Type B pancreatic cell (in vitro differentiated cells): ENCODE measurements around the gene RGL2. TPM values are rescaled to one million over a fixed set of nuclear protein-coding genes. Genes with fewer than 3 reads are reported as not detected.
A peak's percentile ranks its signal among the peaks of the same experiment; 100 is the strongest.

Source experiments
- DNase-seq: peaks from one replicate; pipeline ENCODE4 v3.0.0; 2021; ENCODE audit warnings: mixed read lengths; ENCODE audit not compliant: unreplicated experiment; ENCODE audit errors: extremely low spot score
- H3K27ac Mint-ChIP-seq: 2 replicates; pipeline ENCODE4 v1.8.0; 2021; ENCODE audit warnings: mild to moderate bottlenecking, mixed read lengths
- H3K27me3 Mint-ChIP-seq: 2 replicates; pipeline ENCODE4 v1.8.0; 2021; ENCODE audit warnings: mixed read lengths
- H3K36me3 Mint-ChIP-seq: 2 replicates; pipeline ENCODE4 v1.8.0; 2021; ENCODE audit warnings: mixed read lengths
- H3K4me1 Mint-ChIP-seq: one replicate; pipeline ENCODE4 v1.8.0; 2021; ENCODE audit warnings: mixed read lengths; ENCODE audit not compliant: unreplicated experiment
- H3K4me3 Mint-ChIP-seq: 2 replicates; pipeline ENCODE4 v1.8.0; 2021; ENCODE audit warnings: mild to moderate bottlenecking, mixed read lengths
- H3K9me3 Mint-ChIP-seq: 2 replicates; pipeline ENCODE4 v1.8.0; 2021; ENCODE audit warnings: mixed read lengths
- total RNA-seq: library from RNA; stranded (reverse); gene quantifications from 2 replicates; pipeline ENCODE4 v1.2.1, GENCODE V29; 2021; ENCODE audit warnings: low replicate concordance
- TF ChIP-seq, protein P1 (sequence below): fragments of 200-600 bp; sonication (generic); conservative IDR thresholded peaks from 2 replicates; pipeline ENCODE4 v1.5.0; 2021; ENCODE audit warnings: antibody characterized with exemption, mild to moderate bottlenecking

The RGL2 gene
- total RNA-seq, 1 donor from 2014 or later, result 128 TPM

DNA sequence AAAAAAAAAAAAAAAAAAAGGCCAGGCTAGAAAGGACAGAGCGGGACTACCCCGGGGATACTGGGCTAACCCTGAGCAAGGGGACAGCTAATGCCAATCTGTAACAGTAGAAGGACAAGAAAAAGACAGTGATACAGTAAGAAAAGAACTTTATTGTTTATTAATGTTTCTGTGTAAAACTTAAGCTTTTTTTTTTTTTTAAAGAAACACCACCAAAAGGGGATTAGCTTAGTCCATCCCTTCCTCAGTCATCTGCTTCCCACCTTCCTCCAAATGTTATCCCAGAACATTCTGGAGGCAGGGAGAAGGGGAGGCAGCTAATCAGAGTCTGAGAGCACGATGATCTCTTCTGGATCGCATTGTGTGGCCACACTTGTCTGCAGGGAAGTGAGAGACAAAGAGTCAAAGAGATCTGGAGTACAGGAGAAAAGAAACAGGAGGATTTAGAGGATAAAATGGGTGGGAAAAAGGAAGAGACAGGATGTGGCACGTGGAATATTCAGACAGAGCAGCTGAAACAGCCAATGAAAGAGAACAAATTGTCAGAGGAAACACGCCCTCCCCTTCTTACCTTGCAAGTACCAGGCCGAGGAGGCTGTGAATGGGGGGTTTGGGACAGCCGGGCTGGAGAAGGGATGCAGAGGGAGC, 19.8 kb upstream of the RGL2 start:
- H3K36me3 Mint-ChIP-seq, result peaks cover 14% of the 10 kb centered on the region
- no peaks in the 10 kb centered on the region for H3K9me3 Mint-ChIP-seq
- H3K4me1 Mint-ChIP-seq, result peaks cover 59% of the 10 kb centered on the region
- peak overlapping the region; percentile 100 for H3K4me3 Mint-ChIP-seq
- TF ChIP-seq, protein P1, sequence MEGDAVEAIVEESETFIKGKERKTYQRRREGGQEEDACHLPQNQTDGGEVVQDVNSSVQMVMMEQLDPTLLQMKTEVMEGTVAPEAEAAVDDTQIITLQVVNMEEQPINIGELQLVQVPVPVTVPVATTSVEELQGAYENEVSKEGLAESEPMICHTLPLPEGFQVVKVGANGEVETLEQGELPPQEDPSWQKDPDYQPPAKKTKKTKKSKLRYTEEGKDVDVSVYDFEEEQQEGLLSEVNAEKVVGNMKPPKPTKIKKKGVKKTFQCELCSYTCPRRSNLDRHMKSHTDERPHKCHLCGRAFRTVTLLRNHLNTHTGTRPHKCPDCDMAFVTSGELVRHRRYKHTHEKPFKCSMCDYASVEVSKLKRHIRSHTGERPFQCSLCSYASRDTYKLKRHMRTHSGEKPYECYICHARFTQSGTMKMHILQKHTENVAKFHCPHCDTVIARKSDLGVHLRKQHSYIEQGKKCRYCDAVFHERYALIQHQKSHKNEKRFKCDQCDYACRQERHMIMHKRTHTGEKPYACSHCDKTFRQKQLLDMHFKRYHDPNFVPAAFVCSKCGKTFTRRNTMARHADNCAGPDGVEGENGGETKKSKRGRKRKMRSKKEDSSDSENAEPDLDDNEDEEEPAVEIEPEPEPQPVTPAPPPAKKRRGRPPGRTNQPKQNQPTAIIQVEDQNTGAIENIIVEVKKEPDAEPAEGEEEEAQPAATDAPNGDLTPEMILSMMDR, result no peak
- no peaks in the 10 kb centered on the region for H3K27me3 Mint-ChIP-seq
- DNase-seq, result no peak
- peak overlapping the region; percentile 100 for H3K27ac Mint-ChIP-seq

DNA sequence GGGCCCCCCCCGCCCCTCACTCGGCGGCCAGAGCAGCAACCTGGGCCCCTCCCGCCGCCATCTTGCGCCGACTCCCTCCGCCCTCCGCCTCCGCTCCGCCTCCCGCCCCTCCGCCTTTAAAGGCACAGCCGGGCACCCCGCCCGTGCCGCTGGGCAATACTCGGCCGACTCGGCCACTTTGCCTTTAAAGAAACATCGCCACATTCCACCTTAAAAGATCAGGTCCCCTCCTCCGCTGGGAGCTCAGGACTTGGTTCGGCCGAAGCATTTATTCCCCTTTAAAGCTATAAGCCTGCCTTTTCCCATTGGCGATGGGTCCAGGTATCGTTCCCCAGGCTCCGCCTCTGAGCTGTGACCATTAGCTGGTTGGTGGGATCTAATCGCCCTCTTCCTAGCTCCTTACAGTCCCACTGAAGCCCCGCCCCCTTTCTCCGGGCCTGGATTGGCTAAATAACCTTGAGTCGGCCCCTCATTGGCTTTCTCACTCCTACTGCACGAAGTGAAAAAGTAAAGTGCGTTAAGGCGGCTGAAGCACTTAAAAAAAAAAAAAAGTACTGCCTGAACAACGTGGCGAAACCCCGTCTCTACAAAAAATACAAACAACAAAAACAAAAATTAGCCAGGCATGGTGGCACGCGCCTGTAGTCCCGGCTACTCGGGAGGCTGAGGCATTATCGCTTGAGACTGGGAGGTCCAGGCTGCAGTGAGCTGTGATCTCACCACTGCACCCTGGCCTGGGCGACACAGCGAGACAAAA, 19.1 kb upstream of the RGL2 start, which contains the start of gene ZBTB22:
Gene ZBTB22, minus strand, starts transcription at position 76 of the 757 bp plus-strand sequence. CDS start 828 bp downstream, outside the sequence.
- Mint-ChIP-seq H3K4me1 (peaks cover 52% of the 10 kb centered on the region), H3K9me3 (no peaks in the 10 kb centered on the region), H3K27me3 (no peaks in the 10 kb centered on the region), H3K36me3 (peaks cover 12% of the 10 kb centered on the region), H3K27ac (peak within 1 kb of the TSS; percentile 100), H3K4me3 (peak within 1 kb of the TSS; percentile 100)
- DNase-seq, result peak; percentile 96
- TF ChIP-seq, protein P1, result no peak

DNA sequence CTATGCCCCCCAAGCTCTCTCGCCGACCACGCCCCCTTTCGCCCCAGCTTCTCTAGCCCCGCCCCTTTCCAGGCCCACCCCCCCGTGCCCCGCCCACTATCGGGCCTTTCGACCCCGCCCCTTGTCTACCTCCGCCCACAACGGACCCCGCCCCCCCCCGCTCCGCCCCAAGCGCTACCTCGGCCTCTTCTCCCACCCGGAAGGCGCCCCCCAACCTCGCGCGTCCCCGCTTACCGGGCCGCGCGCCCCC, 18.6 kb upstream of the RGL2 start:
- Mint-ChIP-seq H3K27me3 (peaks cover 4% of the 10 kb centered on the region), H3K27ac (peak overlapping the region; percentile 100), H3K4me1 (peaks cover 53% of the 10 kb centered on the region), H3K9me3 (no peaks in the 10 kb centered on the region), H3K36me3 (peaks cover 9% of the 10 kb centered on the region), H3K4me3 (peak overlapping the region; percentile 100)
- DNase-seq, result no peak
- TF ChIP-seq, protein P1, result no peak

DNA sequence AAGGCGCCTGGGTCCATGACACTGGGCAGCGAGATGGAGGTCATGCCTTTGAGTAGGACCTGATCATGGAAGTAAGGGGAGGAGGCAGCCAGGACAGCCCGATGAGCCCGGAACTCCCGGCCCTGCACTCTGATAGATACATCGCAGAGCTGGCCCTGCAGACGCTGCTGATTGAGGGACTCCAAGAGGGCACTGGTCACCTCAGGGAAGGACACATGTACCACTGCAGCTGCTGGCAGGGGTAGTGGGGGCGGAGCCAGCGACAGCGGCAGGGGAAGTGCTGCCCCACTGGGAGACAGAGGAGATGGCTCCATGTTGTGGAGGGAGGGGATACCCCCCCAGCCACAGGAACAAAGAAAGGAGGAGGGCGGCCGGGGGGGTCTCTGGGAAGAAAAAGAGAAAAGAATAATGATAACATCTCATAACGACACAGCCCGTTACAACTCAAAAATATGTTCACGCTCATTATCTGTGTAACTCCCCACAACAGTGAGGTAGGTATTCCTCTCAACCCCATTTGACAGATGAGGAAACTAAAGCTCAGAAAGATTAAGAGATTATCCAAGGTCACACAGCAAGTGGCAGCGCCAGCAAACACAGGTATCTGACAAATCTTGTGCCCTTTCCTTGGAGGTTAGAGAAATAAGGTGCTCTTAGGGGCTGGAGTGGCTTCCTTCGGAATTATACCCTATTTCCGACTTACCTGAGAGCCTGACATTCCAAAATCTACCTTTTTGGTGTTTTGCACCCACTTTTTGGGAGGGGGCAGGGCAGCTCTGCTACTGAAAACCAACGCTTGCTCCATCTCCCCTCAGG, 18.1 kb upstream of the RGL2 start:
- H3K4me3 Mint-ChIP-seq, result peak overlapping the region; percentile 100
- TF ChIP-seq, protein P1, result no peak
- peak overlapping the region; percentile 71 for H3K27ac Mint-ChIP-seq
- peaks cover 5% of the 10 kb centered on the region for H3K27me3 Mint-ChIP-seq
- no peaks in the 10 kb centered on the region for H3K9me3 Mint-ChIP-seq
- H3K36me3 Mint-ChIP-seq, result peaks cover 9% of the 10 kb centered on the region
- peaks cover 57% of the 10 kb centered on the region for H3K4me1 Mint-ChIP-seq
- no peak for DNase-seq

DNA sequence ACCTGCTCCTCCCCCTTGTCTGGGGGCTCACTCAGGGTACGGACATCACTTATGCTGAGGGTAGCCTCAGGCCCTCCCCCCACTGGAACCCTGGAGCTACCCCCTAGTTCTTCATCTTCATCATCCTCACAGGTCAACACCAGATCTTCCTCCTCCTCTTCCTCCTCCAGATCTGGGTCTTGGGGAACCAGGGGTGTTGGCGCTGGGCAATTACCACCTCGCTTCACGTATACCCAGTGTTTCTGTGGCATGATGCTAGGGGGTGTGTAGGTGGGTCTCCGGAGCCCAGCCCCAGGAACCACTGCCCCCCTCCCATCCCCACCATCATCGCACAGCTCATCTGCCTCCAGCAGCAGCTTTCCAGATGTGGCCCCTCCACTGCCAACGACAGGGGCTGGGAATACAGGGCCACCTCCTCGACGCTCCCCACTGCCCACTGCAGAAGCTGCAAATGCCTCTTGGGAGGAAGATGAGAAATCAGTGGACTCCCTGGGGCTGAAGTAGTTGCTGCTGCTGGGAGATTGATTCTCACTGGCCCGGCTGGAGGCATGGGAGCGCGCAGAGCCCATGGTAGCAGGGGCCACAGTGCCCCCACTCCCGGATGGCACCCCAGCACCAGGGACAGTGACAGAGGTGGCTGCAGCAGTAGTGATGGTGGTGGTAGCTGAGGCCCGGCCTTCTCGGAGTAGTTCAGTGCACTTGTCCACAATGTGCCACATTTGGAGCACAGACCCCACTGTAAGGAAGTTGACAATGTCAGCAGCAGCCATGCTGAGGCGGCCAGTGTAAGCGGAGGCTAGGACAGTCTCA, 17.3 kb upstream of the RGL2 start:
- H3K36me3 Mint-ChIP-seq, result peaks cover 9% of the 10 kb centered on the region
- H3K27me3 Mint-ChIP-seq, result peaks cover 5% of the 10 kb centered on the region
- peak overlapping the region; percentile 93 for H3K27ac Mint-ChIP-seq
- TF ChIP-seq, protein P1, result no peak
- H3K9me3 Mint-ChIP-seq, result no peaks in the 10 kb centered on the region
- peak overlapping the region; percentile 100 for H3K4me3 Mint-ChIP-seq
- no peak for DNase-seq
- peaks cover 53% of the 10 kb centered on the region for H3K4me1 Mint-ChIP-seq
